Panc1 (cell line): ENCODE measurements around the gene NDUFB1.

Experiments
- TF ChIP-seq, protein P1 (sequence below): fragments of 450-650 bp; IDR thresholded peaks from 2 replicates; pipeline ENCODE4 v1.5.1; 2017; ENCODE audit warnings: mild to moderate bottlenecking
- TF ChIP-seq, protein P2 (sequence below), 2 experiments: IDR thresholded peaks; 2 replicates each; pipeline ENCODE4 v1.6.1; 2011 to 2012; ENCODE audit warnings: low read depth in 2 of 2, control low read depth in 1 of 2, low read length in 1 of 2, mild to moderate bottlenecking in 1 of 2, moderate library complexity in 1 of 2; ENCODE audit not compliant: insufficient read depth in 1 of 2

DNA sequence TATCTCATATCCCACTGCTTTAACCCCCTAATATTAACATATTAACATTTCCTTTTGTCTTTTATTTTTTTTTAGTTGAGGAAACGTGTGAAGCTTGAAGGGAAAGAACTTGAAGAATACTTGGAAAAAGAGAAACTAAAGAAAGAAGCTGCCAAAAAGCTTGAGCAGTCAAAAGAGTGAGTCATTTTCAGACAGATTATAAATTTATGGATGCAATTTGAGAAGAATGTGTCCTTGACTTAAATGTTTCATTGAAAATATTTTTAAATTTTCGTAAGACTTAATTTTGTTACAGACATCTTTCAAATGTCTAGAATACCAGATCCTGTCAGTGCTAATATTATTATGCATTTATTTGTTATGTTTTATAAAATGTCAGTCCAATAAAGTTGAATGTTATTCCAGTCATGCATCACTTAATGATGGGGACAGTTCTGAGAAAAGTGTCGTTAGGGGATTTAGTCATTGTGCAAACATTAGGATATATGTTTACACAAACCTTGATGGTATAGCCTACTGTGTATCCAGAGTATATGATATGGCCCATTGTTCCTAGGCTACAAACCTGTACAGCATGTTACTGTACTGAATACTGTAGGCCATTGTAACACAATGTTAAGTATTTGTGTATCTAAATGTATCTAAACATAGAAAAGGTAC lies 32.9 kb upstream of the NDUFB1 start:
- TF ChIP-seq, protein P1, sequence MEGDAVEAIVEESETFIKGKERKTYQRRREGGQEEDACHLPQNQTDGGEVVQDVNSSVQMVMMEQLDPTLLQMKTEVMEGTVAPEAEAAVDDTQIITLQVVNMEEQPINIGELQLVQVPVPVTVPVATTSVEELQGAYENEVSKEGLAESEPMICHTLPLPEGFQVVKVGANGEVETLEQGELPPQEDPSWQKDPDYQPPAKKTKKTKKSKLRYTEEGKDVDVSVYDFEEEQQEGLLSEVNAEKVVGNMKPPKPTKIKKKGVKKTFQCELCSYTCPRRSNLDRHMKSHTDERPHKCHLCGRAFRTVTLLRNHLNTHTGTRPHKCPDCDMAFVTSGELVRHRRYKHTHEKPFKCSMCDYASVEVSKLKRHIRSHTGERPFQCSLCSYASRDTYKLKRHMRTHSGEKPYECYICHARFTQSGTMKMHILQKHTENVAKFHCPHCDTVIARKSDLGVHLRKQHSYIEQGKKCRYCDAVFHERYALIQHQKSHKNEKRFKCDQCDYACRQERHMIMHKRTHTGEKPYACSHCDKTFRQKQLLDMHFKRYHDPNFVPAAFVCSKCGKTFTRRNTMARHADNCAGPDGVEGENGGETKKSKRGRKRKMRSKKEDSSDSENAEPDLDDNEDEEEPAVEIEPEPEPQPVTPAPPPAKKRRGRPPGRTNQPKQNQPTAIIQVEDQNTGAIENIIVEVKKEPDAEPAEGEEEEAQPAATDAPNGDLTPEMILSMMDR = no peak
- TF ChIP-seq, protein P2, sequence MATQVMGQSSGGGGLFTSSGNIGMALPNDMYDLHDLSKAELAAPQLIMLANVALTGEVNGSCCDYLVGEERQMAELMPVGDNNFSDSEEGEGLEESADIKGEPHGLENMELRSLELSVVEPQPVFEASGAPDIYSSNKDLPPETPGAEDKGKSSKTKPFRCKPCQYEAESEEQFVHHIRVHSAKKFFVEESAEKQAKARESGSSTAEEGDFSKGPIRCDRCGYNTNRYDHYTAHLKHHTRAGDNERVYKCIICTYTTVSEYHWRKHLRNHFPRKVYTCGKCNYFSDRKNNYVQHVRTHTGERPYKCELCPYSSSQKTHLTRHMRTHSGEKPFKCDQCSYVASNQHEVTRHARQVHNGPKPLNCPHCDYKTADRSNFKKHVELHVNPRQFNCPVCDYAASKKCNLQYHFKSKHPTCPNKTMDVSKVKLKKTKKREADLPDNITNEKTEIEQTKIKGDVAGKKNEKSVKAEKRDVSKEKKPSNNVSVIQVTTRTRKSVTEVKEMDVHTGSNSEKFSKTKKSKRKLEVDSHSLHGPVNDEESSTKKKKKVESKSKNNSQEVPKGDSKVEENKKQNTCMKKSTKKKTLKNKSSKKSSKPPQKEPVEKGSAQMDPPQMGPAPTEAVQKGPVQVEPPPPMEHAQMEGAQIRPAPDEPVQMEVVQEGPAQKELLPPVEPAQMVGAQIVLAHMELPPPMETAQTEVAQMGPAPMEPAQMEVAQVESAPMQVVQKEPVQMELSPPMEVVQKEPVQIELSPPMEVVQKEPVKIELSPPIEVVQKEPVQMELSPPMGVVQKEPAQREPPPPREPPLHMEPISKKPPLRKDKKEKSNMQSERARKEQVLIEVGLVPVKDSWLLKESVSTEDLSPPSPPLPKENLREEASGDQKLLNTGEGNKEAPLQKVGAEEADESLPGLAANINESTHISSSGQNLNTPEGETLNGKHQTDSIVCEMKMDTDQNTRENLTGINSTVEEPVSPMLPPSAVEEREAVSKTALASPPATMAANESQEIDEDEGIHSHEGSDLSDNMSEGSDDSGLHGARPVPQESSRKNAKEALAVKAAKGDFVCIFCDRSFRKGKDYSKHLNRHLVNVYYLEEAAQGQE (IDR thresholded peaks at IDR 0.05; ENCODE audit: insufficient read depth in 1 of 2, low read depth in 2 of 2, low read length in 1 of 2) = no peak
